HG02870 (cell line): ENCODE data around the gene AP1B1.

Source experiments
- ATAC-seq: cut with Tn5 transposase; IDR thresholded peaks from one replicate; pipeline ENCODE4 v1.9.1; 2021; ENCODE audit warnings: mild to moderate bottlenecking, moderate library complexity; ENCODE audit not compliant: unreplicated experiment

AP1B1 gene

GRCh38 chr22:29301716-29302401 lies 86.5 kb downstream of the AP1B1 start:
- ATAC-seq = no peak

GRCh38 chr22:29300807-29301601 lies 87.4 kb downstream of the AP1B1 start:
- ATAC-seq = no peak

- ATAC-seq = no peak
These were observed 87.9 kb downstream of the AP1B1 start for GRCh38 chr22:29300467-29300806.

- ATAC-seq = no peak
These were observed 89.1 kb downstream of the AP1B1 start for GRCh38 chr22:29299136-29299900.

GRCh38 chr22:29298641-29299040 lies 89.7 kb downstream of the AP1B1 start:
- no peak for ATAC-seq

GRCh38 chr22:29292379-29292778 lies 96.0 kb downstream of the AP1B1 start:
- no peak for ATAC-seq

GRCh38 chr22:29291215-29291614 lies 97.2 kb downstream of the AP1B1 start:
- no peak for ATAC-seq

- ATAC-seq = no peak
These were observed 98.3 kb downstream of the AP1B1 start for GRCh38 chr22:29290061-29290460.

- no peak for ATAC-seq
These were observed 99.5 kb downstream of the AP1B1 start for GRCh38 chr22:29288837-29289236.

- ATAC-seq = no peak
These were observed 104.2 kb downstream of the AP1B1 start for GRCh38 chr22:29284196-29284595.

- ATAC-seq = no peak
These were observed 110.4 kb downstream of the AP1B1 start for GRCh38 chr22:29277927-29278326.
